K562 (cell line): Measurements from ENCODE around the gene RAI1. TPM values are rescaled to one million over a fixed set of nuclear protein-coding genes. Genes with fewer than 3 reads are reported as not detected.

ENCODE experiments used
- ATAC-seq: fragments of 200-7000 bp; cut with Tn5 transposase; 3 replicates; pipeline ENCODE4 v1.9.1; 2020; ENCODE audit warnings: moderate library complexity
- BruUV-seq: library from RNA; stranded (reverse); fragments of 400-500 nt; replicated peaks from 2 replicates; lab custom pipeline; 2021; lab: Mats Ljungman, UMichigan
- CTCF ChIA-PET: fragments of 300-600 bp; formaldehyde crosslinking; extraction: SDS; loops from one replicate; lab custom pipeline; 2021; ENCODE audit warnings: low intra/inter-chr PET ratio; lab: Yijun Ruan, JAX
- POLR2A ChIA-PET: fragments of 300-600, 350-650 bp; sonication (Branson Sonifier 250); formaldehyde crosslinking; extraction: SDS; loops from one replicate; lab custom pipeline; 2021; ENCODE audit warnings: antibody characterized with exemption, inconsistent platforms; lab: Yijun Ruan, JAX
- DNase-seq, 4 experiments: peaks; one replicate each; pipeline versions ENCODE4 v3.0.0 to v3.0.0-alpha.2; 2011 to 2018; ENCODE audit warnings: low spot score in 3 of 4, mixed read lengths in 3 of 4; ENCODE audit errors: extremely low read depth in 1 of 4
- FAIRE-seq: peaks from 2 replicates; lab custom pipeline; 2011; peaks lifted over from hg19 to GRCh38; lab: Jason Lieb, UNC
- H2AFZ ChIP-seq: 2 replicates; pipeline ENCODE4 v1.6.0; 2011; ENCODE audit warnings: low read depth, low read length, control low read depth, inconsistent platforms
- H3K27ac ChIP-seq: fragments of 200-600 bp; 3 replicates; pipeline ENCODE4 v1.8.0; 2011; ENCODE audit warnings: low read depth, mild to moderate bottlenecking, control low read depth, inconsistent platforms, low read length, moderate library complexity, mixed read lengths; ENCODE audit errors: extremely low read depth
- H3K27me3 ChIP-seq, 2 experiments: fragments of 300-600 bp in 1 of 2; 2 replicates in 1 of 2; 3 replicates in 1 of 2; pipeline versions ENCODE4 v1.6.0 to v1.8.0; 2011; ENCODE audit warnings: inconsistent platforms in 2 of 2, low read length in 2 of 2, mild to moderate bottlenecking in 1 of 2, mixed read lengths in 1 of 2, moderate library complexity in 1 of 2; ENCODE audit not compliant: control insufficient read depth in 2 of 2, insufficient read depth in 2 of 2
- H3K36me3 ChIP-seq: fragments of 300-600 bp; 3 replicates; pipeline ENCODE4 v1.8.0; 2011; ENCODE audit warnings: mild to moderate bottlenecking, low read length, inconsistent platforms; ENCODE audit not compliant: control insufficient read depth, insufficient read depth
- H3K4me1 ChIP-seq, 2 experiments: fragments of 200-600 bp in 1 of 2; replicated peaks in 1 of 2; 2 replicates in 1 of 2; 3 replicates in 1 of 2; pipeline versions ENCODE4 v1.5.1 to v1.8.0; 2011; ENCODE audit warnings: inconsistent platforms in 2 of 2, low read length in 2 of 2, mild to moderate bottlenecking in 1 of 2, mixed read lengths in 1 of 2, moderate library complexity in 1 of 2; ENCODE audit not compliant: control insufficient read depth in 2 of 2, insufficient read depth in 2 of 2
- H3K4me2 ChIP-seq: 2 replicates; pipeline ENCODE4 v1.6.1; 2011; ENCODE audit warnings: low read length, control low read depth, inconsistent platforms, mixed read lengths; ENCODE audit not compliant: insufficient read depth
- H3K4me3 ChIP-seq: fragments of 200-600 bp; sonication (generic), shearing (Covaris generic); 2 replicates; pipeline ENCODE4 v1.5.1; 2016; ENCODE audit warnings: control low read depth, inconsistent platforms
- H3K79me2 ChIP-seq: fragments of 200-600 bp; 3 replicates; pipeline ENCODE4 v1.8.0; 2011; ENCODE audit warnings: low read length, inconsistent platforms; ENCODE audit not compliant: control insufficient read depth, insufficient read depth
- H3K9ac ChIP-seq, 2 experiments: 2 replicates each; pipeline versions ENCODE4 v1.6.0 to v1.6.1; 2011; ENCODE audit warnings: low read depth in 2 of 2, low read length in 2 of 2, control low read depth in 1 of 2, inconsistent platforms in 1 of 2, mild to moderate bottlenecking in 1 of 2, mixed read lengths in 1 of 2; ENCODE audit not compliant: insufficient read depth in 1 of 2
- H3K9me1 ChIP-seq: one replicate; pipeline ENCODE4 v1.6.0; 2011; ENCODE audit warnings: inconsistent platforms, mild to moderate bottlenecking, low read length, moderate library complexity; ENCODE audit not compliant: control insufficient read depth, insufficient read depth
- H3K9me3 ChIP-seq: replicated peaks from 2 replicates; pipeline ENCODE4 v1.5.1; 2011; ENCODE audit warnings: low read depth, low read length, inconsistent platforms; ENCODE audit not compliant: control insufficient read depth, insufficient read depth
- H4K20me1 ChIP-seq: replicated peaks from 2 replicates; pipeline ENCODE4 v1.6.1; 2011; ENCODE audit warnings: low read length, inconsistent platforms, mixed read lengths; ENCODE audit not compliant: control insufficient read depth, insufficient read depth
- ETS2 ChIP-seq: IDR thresholded peaks from 2 replicates; pipeline ENCODE4 v1.6.1; 2016; ENCODE audit warnings: borderline replicate concordance, missing genetic modification characterization, mild to moderate bottlenecking, moderate library complexity, missing compliant biosample characterization; ENCODE audit not compliant: poor library complexity, severe bottlenecking
- HDAC2 ChIP-seq: fragments of 450-650 bp; IDR thresholded peaks from 2 replicates; pipeline ENCODE4 v1.6.1; 2016; ENCODE audit warnings: mild to moderate bottlenecking
- HDAC3 ChIP-seq: fragments of 450-650 bp; IDR thresholded peaks from 2 replicates; pipeline ENCODE4 v1.6.1; 2018; ENCODE audit warnings: borderline replicate concordance, mild to moderate bottlenecking, moderate library complexity; ENCODE audit not compliant: partially characterized antibody
- MLLT1 ChIP-seq, 2 experiments: fragments of 450-650 bp; IDR thresholded peaks; 2 replicates each; pipeline ENCODE4 v1.6.1; 2016
- ZNF785 ChIP-seq: fragments of 250-450 bp; sonication (Bioruptor Pico); IDR thresholded peaks from 2 replicates; pipeline ENCODE4 v1.4.0; 2020; ENCODE audit warnings: mild to moderate bottlenecking
- WGBS: fragments of 100-300 bp; shearing (Covaris generic); methylation state at CpG from one replicate; pipeline ENCODE4 v1.1.6; 2016; ENCODE audit warnings: low coverage, mixed read lengths; ENCODE audit not compliant: insufficient coverage; ENCODE audit errors: missing lambda C conversion rate; 5-methylcytosine and 5-hydroxymethylcytosine counted together
- in situ Hi-C: fragments of 300-500 bp; cut with MboI; formaldehyde crosslinking; loops from 4 replicates; pipeline ENCODE4 v1.15.0; 2018; ENCODE audit warnings: inconsistent platforms, mixed read lengths
- intact Hi-C: fragments of 100-400 bp; cut with micrococcal nuclease; formaldehyde crosslinking; loops from 2 replicates; pipeline ENCODE4 v1.14.2; 2022
- polyA plus RNA-seq, 8 experiments: library from polyadenylated mRNA; depleted of rRNA in 4 of 8; stranded (reverse) in 5 of 8; unstranded in 3 of 8; fragments of >200 nt; fragmentation: Nextera tagmentation in 2 of 8; fragmentation: Illumina TruSeq in 1 of 8; extraction: Ambion mirVana in 2 of 8; extraction: Trizol in 1 of 8; gene quantifications; 2 replicates each; pipeline versions ENCODE4 v1.2.1 to v1.2.3, GENCODE V29; 2011 to 2014; ENCODE audit warnings: inconsistent platforms in 1 of 8, missing spikeins in 1 of 8
- total RNA-seq, 7 experiments: library from RNA; depleted of rRNA in 6 of 7; stranded (reverse); fragments of >200 nt in 6 of 7; fragmentation: Illumina TruSeq in 2 of 7; extraction: Trizol in 2 of 7; gene quantifications; 2 replicates each; pipeline versions ENCODE4 v1.2.1 to v1.2.3, GENCODE V29; 2011 to 2021; ENCODE audit warnings: low replicate concordance in 1 of 7
- TF ChIP-seq, protein P1 (sequence below), 2 experiments: fragments of 450-650 bp; IDR thresholded peaks; 2 replicates each; pipeline ENCODE4 v1.6.1; 2016; ENCODE audit warnings: mild to moderate bottlenecking in 2 of 2, borderline replicate concordance in 1 of 2, low read depth in 1 of 2, moderate library complexity in 1 of 2

Gene RAI1
- total and polyA plus RNA-seq, 9 of the 15 experiments (the other 6 are each of a cell fraction or from before 2014, with no cell fraction given) = 0.68 to 19.9 (median 5.5) TPM

DNA sequence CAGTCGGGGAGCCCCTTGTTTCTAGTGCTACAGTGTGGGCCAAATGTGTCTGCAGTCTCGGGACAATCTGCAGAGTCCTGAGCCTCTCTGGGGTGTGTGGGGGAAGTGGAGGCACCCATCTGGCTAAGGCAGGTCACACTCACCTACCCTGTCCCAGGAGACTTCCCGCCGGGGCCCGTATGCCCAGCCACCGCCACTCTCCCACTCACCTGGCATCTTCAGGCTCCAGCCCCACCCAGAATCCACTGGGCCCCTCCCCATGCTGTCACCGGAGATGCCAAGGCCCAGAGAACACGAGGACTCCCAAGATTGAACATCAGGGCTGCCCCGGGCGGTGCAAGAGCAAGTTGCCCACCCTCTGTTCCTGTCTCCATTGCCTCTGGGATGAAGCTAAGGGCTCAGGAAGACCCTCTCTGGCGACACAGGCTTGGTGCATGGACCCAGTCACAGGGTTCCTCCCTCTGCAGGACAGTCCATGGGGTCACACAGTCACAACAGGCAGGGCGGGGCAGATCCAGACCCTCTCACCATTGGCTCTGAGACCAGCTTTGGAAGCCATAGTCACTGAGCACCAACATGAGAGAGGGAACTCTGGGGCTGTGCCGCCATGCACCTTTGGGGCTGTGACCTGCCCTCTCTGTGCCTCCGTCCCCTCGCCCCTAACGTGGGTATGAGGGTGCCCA, 117.5 kb downstream of the RAI1 start:
- POLR2A ChIA-PET = no interaction called here
- peaks cover 16% of the 10 kb centered on the region; the same call in 2 of the 3 replicates for H3K36me3 ChIP-seq
- no peak overlapping the region; a peak in 1 of 4 replicates for H3K9ac ChIP-seq
- H3K9me1 ChIP-seq = no peaks in the 10 kb centered on the region
- H3K4me2 ChIP-seq = no peak overlapping the region
- FAIRE-seq (no peak), ATAC-seq (no peak), DNase-seq (no peak)
- no peaks in the 10 kb centered on the region for H3K27me3 ChIP-seq
- peaks cover 0 to 25% of the 10 kb centered on the region in 2 experiments; a peak in 2 of 5 replicates for H3K4me1 ChIP-seq
- no peaks in the 10 kb centered on the region for H3K79me2 ChIP-seq
- 87% methylated on average over 10 of the region's 16 CpGs for WGBS
- no peak overlapping the region for H2AFZ ChIP-seq
- in situ Hi-C loops (no loop called here), intact Hi-C loops (no loop called here)
- no peaks in the 10 kb centered on the region for H3K9me3 ChIP-seq
- no peaks in the 10 kb centered on the region for H4K20me1 ChIP-seq
- no peak overlapping the region for H3K4me3 ChIP-seq
- BruUV-seq = no TSS peak
- CTCF ChIA-PET = no interaction called here
- no peak overlapping the region for H3K27ac ChIP-seq
- TF ChIP-seq ETS2 (tag) (no peak), HDAC2 (no peak), ZNF785 (CRISPR knock-in tag) (no peak), HDAC3 (no peak), MLLT1 (IDR thresholded peaks at IDR 0.05) (no peak)
- TF ChIP-seq, protein P1, sequence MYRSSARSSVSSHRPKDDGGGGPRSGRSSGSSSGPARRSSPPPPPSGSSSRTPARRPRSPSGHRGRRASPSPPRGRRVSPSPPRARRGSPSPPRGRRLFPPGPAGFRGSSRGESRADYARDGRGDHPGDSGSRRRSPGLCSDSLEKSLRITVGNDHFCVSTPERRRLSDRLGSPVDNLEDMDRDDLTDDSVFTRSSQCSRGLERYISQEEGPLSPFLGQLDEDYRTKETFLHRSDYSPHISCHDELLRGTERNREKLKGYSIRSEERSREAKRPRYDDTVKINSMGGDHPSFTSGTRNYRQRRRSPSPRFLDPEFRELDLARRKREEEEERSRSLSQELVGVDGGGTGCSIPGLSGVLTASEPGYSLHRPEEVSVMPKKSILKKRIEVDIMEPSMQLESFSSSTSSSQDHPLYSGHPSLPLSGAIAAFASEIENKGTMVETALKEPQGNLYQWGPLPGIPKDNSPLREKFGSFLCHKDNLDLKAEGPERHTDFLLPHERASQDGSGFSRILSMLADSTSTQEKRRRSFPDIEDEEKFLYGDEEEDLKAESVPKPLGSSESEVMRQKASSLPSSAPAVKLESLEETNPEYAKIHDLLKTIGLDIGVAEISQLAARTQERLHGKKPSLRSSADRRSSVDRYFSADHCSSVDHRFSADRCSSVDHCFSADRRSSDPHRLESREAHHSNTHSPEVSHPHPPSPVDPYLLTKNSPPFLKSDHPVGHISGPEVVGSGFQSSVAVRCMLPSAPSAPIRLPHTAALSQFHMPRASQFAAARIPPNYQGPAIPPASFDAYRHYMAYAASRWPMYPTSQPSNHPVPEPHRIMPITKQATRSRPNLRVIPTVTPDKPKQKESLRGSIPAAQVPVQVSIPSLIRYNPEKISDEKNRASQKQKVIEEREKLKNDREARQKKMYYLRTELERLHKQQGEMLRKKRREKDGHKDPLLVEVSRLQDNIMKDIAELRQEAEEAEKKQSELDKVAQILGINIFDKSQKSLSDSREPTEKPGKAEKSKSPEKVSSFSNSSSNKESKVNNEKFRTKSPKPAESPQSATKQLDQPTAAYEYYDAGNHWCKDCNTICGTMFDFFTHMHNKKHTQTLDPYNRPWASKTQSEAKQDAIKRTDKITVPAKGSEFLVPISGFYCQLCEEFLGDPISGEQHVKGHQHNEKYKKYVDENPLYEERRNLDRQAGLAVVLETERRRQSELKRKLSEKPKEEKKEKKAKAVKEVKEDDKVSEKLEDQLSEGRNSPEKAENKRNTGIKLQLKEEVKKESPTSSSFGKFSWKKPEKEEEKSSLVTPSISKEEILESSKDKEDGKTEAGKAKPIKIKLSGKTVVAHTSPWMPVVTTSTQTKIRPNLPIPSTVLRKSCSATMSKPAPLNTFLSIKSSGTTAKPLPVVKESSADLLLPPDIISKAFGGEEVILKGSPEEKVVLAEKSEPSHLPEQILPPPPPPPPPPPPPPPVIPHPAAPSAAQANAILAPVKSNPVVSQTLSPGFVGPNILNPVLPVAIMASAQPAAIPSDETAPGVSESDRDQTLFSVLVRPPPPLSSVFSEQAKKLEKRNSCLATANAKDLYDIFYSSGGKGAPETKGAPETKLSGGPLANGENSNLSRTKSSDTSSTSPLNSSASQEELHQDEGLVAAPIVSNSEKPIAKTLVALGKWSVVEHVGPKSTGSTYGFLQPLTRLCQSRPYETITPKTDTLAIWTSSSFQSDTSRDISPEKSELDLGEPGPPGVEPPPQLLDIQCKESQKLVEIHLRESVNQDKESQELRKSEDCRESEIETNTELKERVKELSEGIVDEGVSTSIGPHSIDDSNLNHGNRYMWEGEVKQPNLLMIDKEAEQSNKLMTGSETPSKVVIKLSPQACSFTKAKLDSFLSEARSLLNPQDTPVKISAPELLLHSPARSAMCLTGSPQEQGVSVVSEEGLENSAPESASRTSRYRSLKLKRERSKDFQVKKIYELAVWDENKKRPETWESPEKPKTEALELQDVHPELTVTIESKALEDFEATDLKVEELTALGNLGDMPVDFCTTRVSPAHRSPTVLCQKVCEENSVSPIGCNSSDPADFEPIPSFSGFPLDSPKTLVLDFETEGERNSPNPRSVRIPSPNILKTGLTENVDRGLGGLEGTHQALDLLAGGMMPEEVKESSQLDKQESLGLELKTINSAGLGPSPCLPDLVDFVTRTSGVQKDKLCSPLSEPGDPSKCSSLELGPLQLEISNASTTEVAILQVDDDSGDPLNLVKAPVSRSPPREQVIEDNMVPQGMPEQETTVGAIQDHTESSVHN (IDR thresholded peaks at IDR 0.05; ENCODE audit: borderline replicate concordance in 1 of 2, low read depth in 1 of 2) = no peak
